GM12892 (cell line): Measurements from ENCODE around the gene HSF2BP.
"Not testable (repeated sequence)": the region's sequence is repeated elsewhere in the genome, so short reads cannot be mapped to it uniquely, and the experiment has no call there.

ENCODE experiments used
- POLR2A ChIP-seq: IDR thresholded peaks from 2 replicates; pipeline ENCODE4 v1.6.1; 2011; ENCODE audit warnings: low read depth, low read length, control low read depth
- POLR2AphosphoS5 ChIP-seq: IDR thresholded peaks from 2 replicates; pipeline ENCODE4 v1.6.1; 2011; ENCODE audit warnings: low read depth, low read length, control low read depth
- TAF1 ChIP-seq: IDR thresholded peaks from 2 replicates; pipeline ENCODE4 v1.6.1; 2011; ENCODE audit warnings: low read depth, mild to moderate bottlenecking, control low read depth, low read length, borderline replicate concordance

DNA sequence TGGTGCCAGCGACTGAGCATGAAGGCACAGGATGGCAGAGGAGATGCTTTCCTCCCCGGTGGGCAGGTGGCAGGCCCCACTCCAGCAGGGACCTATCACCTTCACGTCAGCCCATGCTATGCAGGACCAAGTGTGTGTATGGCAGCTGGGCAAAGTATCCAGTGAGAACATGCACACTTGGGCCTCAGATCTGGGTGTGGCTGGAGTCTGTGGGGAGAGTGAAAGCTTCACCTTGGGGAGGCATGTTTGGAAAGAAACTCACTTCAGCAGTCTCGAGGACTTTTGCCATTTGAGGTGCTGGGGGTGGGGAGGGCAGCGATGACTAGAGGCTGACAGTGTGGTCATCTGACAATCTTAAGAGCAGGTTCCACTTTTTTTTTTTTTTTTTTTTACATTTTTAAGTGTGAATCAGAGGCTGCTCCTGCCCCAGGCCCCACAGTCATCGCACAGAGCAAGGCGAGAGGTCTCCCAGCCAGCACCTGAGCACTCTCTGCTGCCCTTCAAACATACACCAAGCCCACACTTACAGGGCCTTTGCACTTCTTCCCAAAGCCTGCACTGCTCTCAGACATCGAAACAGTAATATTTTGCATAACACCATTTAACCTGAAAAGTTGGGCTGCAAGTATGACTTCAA, 136.7 kb downstream of the HSF2BP start:
- TF ChIP-seq POLR2A, POLR2AphosphoS5, TAF1: not testable (repeated sequence)
